Adrenal gland (tissue), 12 donors: Measurements from ENCODE around the gene ARHGEF38. TPM values are rescaled to one million over a fixed set of nuclear protein-coding genes. Genes with fewer than 3 reads are reported as not detected.

Source experiments
- DNase-seq, 7 donors: peaks; one replicate each; pipeline ENCODE4 v3.0.0-alpha.2; 2019 to 2020
- H3K27ac ChIP-seq, 5 donors: fragments of 200-600 bp; sonication (generic) in 4 of 5; 1 replicate in 3 of 5; 2 replicates in 2 of 5; pipeline versions ENCODE4 v1.5.1 to v1.8.0; 2016 to 2020; ENCODE audit warnings: mild to moderate bottlenecking in 1 of 5
- H3K27me3 ChIP-seq: fragments of 200-600 bp; 2 replicates; pipeline ENCODE4 v1.8.0; 2021
- H3K36me3 ChIP-seq, 2 donors: fragments of 200-600 bp; replicated peaks in 1 of 2; 1 replicate in 1 of 2; 2 replicates in 1 of 2; pipeline versions ENCODE4 v1.5.1 to v1.8.0; 2018 to 2022
- H3K4me1 ChIP-seq, 2 donors: fragments of 200-600 bp; replicated peaks in 1 of 2; 1 replicate in 1 of 2; 2 replicates in 1 of 2; pipeline versions ENCODE4 v1.5.1 to v1.8.0; 2018 to 2021
- H3K4me3 ChIP-seq, 4 donors: fragments of 200-600 bp; sonication (generic) in 3 of 4; one replicate each; pipeline ENCODE4 v1.5.1; 2016 to 2018
- H3K9me3 ChIP-seq, 3 donors: fragments of 200-600 bp; sonication (generic) in 1 of 3; replicated peaks in 1 of 3; 1 replicate in 2 of 3; 2 replicates in 1 of 3; pipeline versions ENCODE4 v1.5.1 to v1.8.0; 2016 to 2021
- CTCF ChIP-seq, 6 experiments: fragments of 450-650 bp in 4 of 6; fragments of 200-600 bp in 2 of 6; sonication (generic) in 1 of 6; IDR thresholded peaks; 1 replicate in 5 of 6; 2 replicates in 1 of 6; pipeline versions ENCODE4 v1.5.1 to v1.8.0; 2016 to 2021; ENCODE audit warnings: antibody characterized with exemption in 6 of 6, mild to moderate bottlenecking in 2 of 6, moderate library complexity in 1 of 6
- POLR2A ChIP-seq, 2 donors: fragments of 450-650 bp; IDR thresholded peaks; one replicate each; pipeline ENCODE4 v1.6.1; 2017; ENCODE audit warnings: antibody characterized with exemption in 2 of 2, mild to moderate bottlenecking in 2 of 2, moderate library complexity in 1 of 2
- WGBS, 4 donors: extraction: QIAGEN DNeasy Blood & Tissue Kit in 2 of 4; methylation state at CpG; one replicate each; pipeline versions ENCODE4 v1.1.5 to v1.1.7; 2013 to 2017; 5-methylcytosine and 5-hydroxymethylcytosine counted together
- intact Hi-C, 2 donors: fragments of 100-400 bp; cut with DNase I; formaldehyde crosslinking; loops; one replicate each; pipeline versions ENCODE4 v1.14.1 to v1.15.0; 2022 to 2023
- polyA plus RNA-seq, 3 donors: library from polyadenylated mRNA; stranded (reverse); fragments of 200-250 nt in 2 of 3; fragments of 350-450 nt in 1 of 3; fragmentation: Illumina TruSeq in 1 of 3; extraction: RNeasy Lipid Tissue Mini Kit (QIAGEN cat#74804) in 1 of 3; gene quantifications; one replicate each; pipeline ENCODE4 v1.2.3, GENCODE V29; 2013 to 2014
- total RNA-seq, 9 donors: library from RNA; depleted of rRNA in 4 of 9; stranded (reverse); fragments of >200 nt in 4 of 9; fragments of 120-200 nt in 1 of 9; fragmentation: NEBNext Ultra II Directional in 1 of 9; extraction: Animal tissue kit (Norgen Biotek cat#: 25700) in 1 of 9; gene quantifications; one replicate each; pipeline versions ENCODE4 v1.1.0 to v1.2.4, GENCODE V29; 2013 to 2023
- donor health status: healthy with polysubstance abuse.
- donor health status: Bipolar disorder and iron deficiency.
- donor health status: DM: yes; HTN: yes; CAD: no.
- donor health status: DM: no; HTN: no; CAD: no.
- donor health status: DM: no; HTN: no; CAD: no.
- donor health status: DM: yes; HTN: yes; CAD: no.

ARHGEF38 gene
- total and polyA plus RNA-seq, 12 donors, result not detected

GRCh38 chr4:105555409-105555808 lies 3.0 kb downstream of the ARHGEF38 start:
- Histone ChIP-seq H3K36me3 (no peaks in the 10 kb centered on the region), H3K4me3 (no peak overlapping the region), H3K27ac (no peak overlapping the region), H3K9me3 (no peaks in the 10 kb centered on the region), H3K4me1 (no peaks in the 10 kb centered on the region), H3K27me3 (no peaks in the 10 kb centered on the region)
- no peak for DNase-seq
- intact Hi-C loops, result no loop called here
- TF ChIP-seq POLR2A (IDR thresholded peaks at IDR 0.05), result no peak
- 70 to 84% (median 77%) methylated on average over 4 of the region's 4 CpGs for WGBS, 4 donors

- WGBS, 4 donors, result 77 to 84% (median 81%) methylated on average over 1 of the region's 1 CpG
- Histone ChIP-seq H3K4me1 (no peaks in the 10 kb centered on the region), H3K27me3 (no peaks in the 10 kb centered on the region), H3K4me3 (no peak overlapping the region), H3K27ac (no peak overlapping the region), H3K36me3 (no peaks in the 10 kb centered on the region), H3K9me3 (no peaks in the 10 kb centered on the region)
- TF ChIP-seq POLR2A (IDR thresholded peaks at IDR 0.05) (no peak), CTCF (IDR thresholded peaks at IDR 0.05) (no peak)
- no peak for DNase-seq
- intact Hi-C loops, result no loop called here
Observed at GRCh38 chr4:105556206-105556605, 3.8 kb downstream of the ARHGEF38 start.

GRCh38 chr4:105558277-105558676 lies 5.9 kb downstream of the ARHGEF38 start:
- no peak overlapping the region for H3K27ac ChIP-seq
- H3K27me3 ChIP-seq, result no peaks in the 10 kb centered on the region
- intact Hi-C loops, result no loop called here
- no peaks in the 10 kb centered on the region for H3K9me3 ChIP-seq
- no peak for DNase-seq
- no peaks in the 10 kb centered on the region for H3K4me1 ChIP-seq
- TF ChIP-seq CTCF (IDR thresholded peaks at IDR 0.05) (no peak), POLR2A (IDR thresholded peaks at IDR 0.05) (no peak)
- H3K36me3 ChIP-seq, result no peaks in the 10 kb centered on the region
- WGBS, 4 donors, result 45 to 64% (median 50%) methylated on average over 3 of the region's 3 CpGs
- H3K4me3 ChIP-seq, result no peak overlapping the region

- intact Hi-C loops, result no loop called here
- no peak for TF ChIP-seq POLR2A (IDR thresholded peaks at IDR 0.05)
- no peak for TF ChIP-seq CTCF (IDR thresholded peaks at IDR 0.05)
Observed at GRCh38 chr4:105560421-105560848, 8.0 kb downstream of the ARHGEF38 start.

GRCh38 chr4:105563352-105563751 lies 10.9 kb downstream of the ARHGEF38 start:
- Histone ChIP-seq H3K9me3 (no peaks in the 10 kb centered on the region), H3K27ac (no peak overlapping the region), H3K36me3 (no peaks in the 10 kb centered on the region), H3K27me3 (no peaks in the 10 kb centered on the region), H3K4me3 (no peak overlapping the region), H3K4me1 (no peaks in the 10 kb centered on the region)
- TF ChIP-seq POLR2A (IDR thresholded peaks at IDR 0.05) (no peak), CTCF (IDR thresholded peaks at IDR 0.05) (no peak)
- 83 to 96% (median 86%) methylated on average over 1 of the region's 1 CpG for WGBS, 4 donors
- DNase-seq, result no peak
- intact Hi-C loops, result no loop called here

More at GRCh38 chr4:105560421-105560848, 8.0 kb downstream of the ARHGEF38 start:
- no peaks in the 10 kb centered on the region for H3K9me3 ChIP-seq
- no peaks in the 10 kb centered on the region for H3K36me3 ChIP-seq
- H3K27me3 ChIP-seq, result no peaks in the 10 kb centered on the region
- DNase-seq, result no peak
- no peaks in the 10 kb centered on the region for H3K4me1 ChIP-seq
- WGBS, 4 donors, result 14 to 26% (median 17%) methylated on average over 1 of the region's 1 CpG
- no peak overlapping the region for H3K4me3 ChIP-seq
- H3K27ac ChIP-seq, result no peak overlapping the region
